ENCODE measurements around the gene STK10.

Gene STK10

DNA sequence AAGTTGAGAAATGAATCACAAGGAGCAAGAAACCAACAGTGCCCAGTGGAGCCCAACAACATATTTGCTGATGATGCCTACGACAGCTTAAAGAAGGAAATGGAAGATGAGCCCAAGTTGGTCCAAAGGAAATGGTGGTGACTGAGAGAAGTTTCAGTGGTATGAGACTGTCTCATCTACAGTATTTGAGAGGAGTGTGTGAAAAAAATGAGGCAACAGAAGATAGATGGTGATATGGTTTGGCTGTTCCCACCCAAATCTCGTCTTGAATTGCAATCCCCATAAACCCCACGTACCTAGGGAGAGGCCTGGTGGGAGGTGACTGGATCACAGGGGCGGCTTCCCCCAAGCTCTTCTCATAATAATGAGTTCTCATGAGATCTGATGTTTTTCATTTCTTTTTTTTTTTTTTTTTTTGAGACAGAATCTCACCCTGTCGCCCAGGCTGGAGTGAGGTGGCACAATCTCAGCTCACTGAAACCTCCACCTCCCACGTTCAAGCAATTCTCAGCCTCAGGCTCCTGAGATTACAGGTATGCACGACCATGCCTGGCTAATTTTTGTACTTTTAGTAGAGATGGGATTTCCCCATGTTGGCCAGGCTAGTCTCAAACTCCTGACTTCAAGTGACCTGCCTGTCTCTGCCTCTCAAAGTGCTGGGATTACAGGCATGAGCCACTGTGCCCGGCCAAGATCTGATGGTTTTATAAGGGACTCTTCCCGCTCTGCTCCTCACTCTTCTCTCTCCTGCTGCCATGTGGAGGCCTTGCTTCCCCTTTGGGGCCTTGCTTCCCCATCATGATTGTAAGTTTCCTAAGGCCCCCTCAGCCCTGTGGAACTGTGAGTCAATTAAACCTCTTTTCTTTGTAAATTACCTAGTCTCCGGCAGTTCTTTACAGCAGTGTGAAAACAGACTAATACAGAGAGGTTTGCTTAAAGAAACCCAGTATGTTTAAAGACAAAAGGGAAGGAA is 36.2 kb upstream of the STK10 start:
- Histone ChIP-seq H2AFZ (ENCODE audit: low read length) (no peak overlapping the region), H3K9me3 (ENCODE audit: low read length) (peaks cover 4% of the 10 kb centered on the region; the same call in 1 of the 2 replicates), H3F3A (ENCODE audit: insufficient read depth, low read length) (no peaks in the 10 kb centered on the region), H3K9ac (ENCODE audit: low read length) (no peak overlapping the region), H4K20me1 (ENCODE audit: insufficient read depth, low read length) (no peaks in the 10 kb centered on the region), H3K9me2 (ENCODE audit: low read depth, low read length) (no peaks in the 10 kb centered on the region), H3K4me2 (ENCODE audit: low read length) (no peak overlapping the region), H3K4me3 (ENCODE audit: low read depth, low read length, poor library complexity, severe bottlenecking) (no peak overlapping the region), H3K36me3 (ENCODE audit: insufficient read depth, low read length) (peaks cover 48% of the 10 kb centered on the region), H3K27me3 (ENCODE audit: insufficient read depth, low read length) (no peaks in the 10 kb centered on the region), H3K79me2 (ENCODE audit: insufficient read depth, low read length) (0 out of 2 replicates have a peak, but pooled peaks cover 4% of the 10 kb centered on the region), H3K27ac (ENCODE audit: low read depth, low read length, poor library complexity, severe bottlenecking) (no peak overlapping the region), H3K4me1 (ENCODE audit: insufficient read depth, low read length, severe bottlenecking) (no peaks in the 10 kb centered on the region)
- no peak for TF ChIP-seq EZH2 (IDR thresholded peaks at IDR 0.05; ENCODE audit: borderline replicate concordance, low read length)
- TF ChIP-seq, protein P1, sequence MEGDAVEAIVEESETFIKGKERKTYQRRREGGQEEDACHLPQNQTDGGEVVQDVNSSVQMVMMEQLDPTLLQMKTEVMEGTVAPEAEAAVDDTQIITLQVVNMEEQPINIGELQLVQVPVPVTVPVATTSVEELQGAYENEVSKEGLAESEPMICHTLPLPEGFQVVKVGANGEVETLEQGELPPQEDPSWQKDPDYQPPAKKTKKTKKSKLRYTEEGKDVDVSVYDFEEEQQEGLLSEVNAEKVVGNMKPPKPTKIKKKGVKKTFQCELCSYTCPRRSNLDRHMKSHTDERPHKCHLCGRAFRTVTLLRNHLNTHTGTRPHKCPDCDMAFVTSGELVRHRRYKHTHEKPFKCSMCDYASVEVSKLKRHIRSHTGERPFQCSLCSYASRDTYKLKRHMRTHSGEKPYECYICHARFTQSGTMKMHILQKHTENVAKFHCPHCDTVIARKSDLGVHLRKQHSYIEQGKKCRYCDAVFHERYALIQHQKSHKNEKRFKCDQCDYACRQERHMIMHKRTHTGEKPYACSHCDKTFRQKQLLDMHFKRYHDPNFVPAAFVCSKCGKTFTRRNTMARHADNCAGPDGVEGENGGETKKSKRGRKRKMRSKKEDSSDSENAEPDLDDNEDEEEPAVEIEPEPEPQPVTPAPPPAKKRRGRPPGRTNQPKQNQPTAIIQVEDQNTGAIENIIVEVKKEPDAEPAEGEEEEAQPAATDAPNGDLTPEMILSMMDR (IDR thresholded peaks at IDR 0.05; ENCODE audit: low read length): no peak

DNA sequence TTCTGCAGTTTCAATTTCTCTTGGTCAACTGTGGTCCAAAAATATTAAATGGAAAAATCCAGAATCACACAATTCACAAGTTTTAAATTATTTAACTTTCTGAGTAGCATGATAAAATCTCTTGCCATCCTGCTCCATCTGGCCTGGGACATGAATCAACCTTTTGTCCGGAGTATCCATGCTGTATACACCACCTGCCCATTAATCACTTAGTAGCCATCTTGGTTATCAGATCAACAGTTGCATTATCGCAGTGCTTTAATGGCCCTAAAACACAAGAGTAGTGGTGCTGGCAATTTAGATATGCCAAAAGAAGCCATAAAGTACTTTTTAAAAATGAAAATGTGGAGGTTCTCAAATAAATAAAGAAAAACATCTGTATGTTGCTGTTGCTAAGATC is 31.3 kb upstream of the STK10 start:
- H3K9me3 ChIP-seq (ENCODE audit: low read length): peaks cover 7% of the 10 kb centered on the region; the same call in 1 of the 2 replicates
- H3K4me1 ChIP-seq (ENCODE audit: insufficient read depth, low read length, severe bottlenecking): no peaks in the 10 kb centered on the region
- H3K27me3 ChIP-seq (ENCODE audit: insufficient read depth, low read length): no peaks in the 10 kb centered on the region
- H3K9ac ChIP-seq (ENCODE audit: low read length): no peak overlapping the region
- H3K4me3 ChIP-seq (ENCODE audit: low read depth, low read length, poor library complexity, severe bottlenecking): no peak overlapping the region
- H3K79me2 ChIP-seq (ENCODE audit: insufficient read depth, low read length): peaks cover 10% of the 10 kb centered on the region; the same call in 1 of the 2 replicates
- no peak for TF ChIP-seq EZH2 (IDR thresholded peaks at IDR 0.05; ENCODE audit: borderline replicate concordance, low read length)
- TF ChIP-seq, protein P1 (IDR thresholded peaks at IDR 0.05; ENCODE audit: low read length): no peak
- H2AFZ ChIP-seq (ENCODE audit: low read length): no peak overlapping the region
- H4K20me1 ChIP-seq (ENCODE audit: insufficient read depth, low read length): no peaks in the 10 kb centered on the region
- no peaks in the 10 kb centered on the region for H3F3A ChIP-seq (ENCODE audit: insufficient read depth, low read length)
- H3K27ac ChIP-seq (ENCODE audit: low read depth, low read length, poor library complexity, severe bottlenecking): no peak overlapping the region
- H3K36me3 ChIP-seq (ENCODE audit: insufficient read depth, low read length): peaks cover 62% of the 10 kb centered on the region
- H3K4me2 ChIP-seq (ENCODE audit: low read length): no peak overlapping the region
- H3K9me2 ChIP-seq (ENCODE audit: low read depth, low read length): no peaks in the 10 kb centered on the region

DNA sequence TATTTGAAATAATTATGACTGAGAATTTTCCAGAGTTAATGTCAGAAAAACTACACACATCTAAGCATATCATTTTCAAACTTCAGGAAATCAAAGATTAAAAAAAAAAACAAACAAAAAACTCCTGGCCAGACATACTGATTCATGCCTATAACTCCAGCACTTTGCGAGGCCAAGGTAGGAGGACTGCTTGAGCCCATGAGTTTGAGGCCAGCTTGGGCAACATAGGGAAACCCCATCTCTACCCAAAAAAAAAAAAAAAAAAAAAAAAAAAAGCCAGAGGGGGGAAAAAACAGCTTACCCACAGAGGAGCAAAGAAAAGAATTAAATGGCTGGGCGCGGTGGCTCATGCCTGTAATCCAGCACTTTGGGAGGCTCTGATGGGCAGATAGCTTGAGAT is 28.3 kb upstream of the STK10 start:
- H3K36me3 ChIP-seq (ENCODE audit: insufficient read depth, low read length): peaks cover 63% of the 10 kb centered on the region
- H3K4me2 ChIP-seq (ENCODE audit: low read length): no peak overlapping the region
- no peak overlapping the region for H3K9ac ChIP-seq (ENCODE audit: low read length)
- TF ChIP-seq EZH2 (IDR thresholded peaks at IDR 0.05; ENCODE audit: borderline replicate concordance, low read length): no peak
- TF ChIP-seq, protein P1 (IDR thresholded peaks at IDR 0.05; ENCODE audit: low read length): no peak
- H3K27me3 ChIP-seq (ENCODE audit: insufficient read depth, low read length): no peaks in the 10 kb centered on the region
- H3K27ac ChIP-seq (ENCODE audit: low read depth, low read length, poor library complexity, severe bottlenecking): no peak overlapping the region
- no peak overlapping the region for H2AFZ ChIP-seq (ENCODE audit: low read length)
- no peaks in the 10 kb centered on the region for H4K20me1 ChIP-seq (ENCODE audit: insufficient read depth, low read length)
- H3K9me3 ChIP-seq (ENCODE audit: low read length): peaks cover 7% of the 10 kb centered on the region; the same call in 1 of the 2 replicates
- H3K79me2 ChIP-seq (ENCODE audit: insufficient read depth, low read length): peaks cover 10% of the 10 kb centered on the region; the same call in 1 of the 2 replicates
- no peaks in the 10 kb centered on the region for H3F3A ChIP-seq (ENCODE audit: insufficient read depth, low read length)
- H3K4me3 ChIP-seq (ENCODE audit: low read depth, low read length, poor library complexity, severe bottlenecking): no peak overlapping the region
- no peaks in the 10 kb centered on the region for H3K9me2 ChIP-seq (ENCODE audit: low read depth, low read length)
- no peaks in the 10 kb centered on the region for H3K4me1 ChIP-seq (ENCODE audit: insufficient read depth, low read length, severe bottlenecking)
